ENCODE results near the gene ICAM2.

DNA sequence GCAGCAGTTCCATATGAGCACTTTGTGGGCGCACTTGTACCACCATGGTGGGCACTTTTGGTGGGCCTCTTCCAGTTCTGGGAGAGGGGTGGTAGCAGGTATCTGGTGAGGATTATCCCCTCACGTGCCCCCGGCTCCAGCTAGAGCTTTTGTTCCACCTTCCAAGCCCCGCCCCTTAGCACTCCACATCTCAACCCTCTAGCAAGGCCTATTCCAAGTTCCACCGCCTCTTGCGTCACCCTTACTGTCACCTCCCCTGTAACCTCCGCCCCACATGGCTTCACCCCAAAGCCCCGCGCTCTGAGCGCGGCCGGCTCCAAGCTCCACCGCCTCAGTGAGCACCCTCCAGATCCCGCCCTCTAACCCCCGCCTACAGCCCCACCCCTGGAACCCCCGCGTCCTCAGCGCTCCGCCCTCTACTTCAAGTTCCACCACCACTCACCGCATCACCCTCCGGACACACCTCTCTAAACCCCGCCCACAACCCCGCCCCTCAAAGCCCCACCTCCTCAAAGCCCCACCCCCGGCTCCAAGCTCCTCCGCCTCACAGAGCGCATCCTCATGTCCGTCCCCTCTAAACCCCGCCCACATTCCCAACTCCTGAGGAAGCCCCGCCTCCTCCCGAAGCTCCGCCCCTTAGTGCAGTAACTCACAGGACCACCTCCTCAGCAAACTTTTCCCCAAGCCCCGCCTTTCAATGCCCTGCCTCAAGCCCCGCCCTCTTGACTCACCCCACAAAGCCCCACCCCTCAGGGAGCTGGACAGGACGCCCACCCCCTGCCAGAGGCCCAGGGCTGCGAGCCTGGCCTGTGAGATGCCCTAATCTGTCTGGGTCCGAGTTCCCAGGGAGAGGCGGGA, 58.8 kb downstream of the ICAM2 start:
- TF ChIP-seq EP300 (IDR thresholded peaks at IDR 0.05) (no peak), POLR2AphosphoS5 (IDR thresholded peaks at IDR 0.05) (no peak), POLR2A (IDR thresholded peaks at IDR 0.05) (no peak)
- TF ChIP-seq, protein P1, sequence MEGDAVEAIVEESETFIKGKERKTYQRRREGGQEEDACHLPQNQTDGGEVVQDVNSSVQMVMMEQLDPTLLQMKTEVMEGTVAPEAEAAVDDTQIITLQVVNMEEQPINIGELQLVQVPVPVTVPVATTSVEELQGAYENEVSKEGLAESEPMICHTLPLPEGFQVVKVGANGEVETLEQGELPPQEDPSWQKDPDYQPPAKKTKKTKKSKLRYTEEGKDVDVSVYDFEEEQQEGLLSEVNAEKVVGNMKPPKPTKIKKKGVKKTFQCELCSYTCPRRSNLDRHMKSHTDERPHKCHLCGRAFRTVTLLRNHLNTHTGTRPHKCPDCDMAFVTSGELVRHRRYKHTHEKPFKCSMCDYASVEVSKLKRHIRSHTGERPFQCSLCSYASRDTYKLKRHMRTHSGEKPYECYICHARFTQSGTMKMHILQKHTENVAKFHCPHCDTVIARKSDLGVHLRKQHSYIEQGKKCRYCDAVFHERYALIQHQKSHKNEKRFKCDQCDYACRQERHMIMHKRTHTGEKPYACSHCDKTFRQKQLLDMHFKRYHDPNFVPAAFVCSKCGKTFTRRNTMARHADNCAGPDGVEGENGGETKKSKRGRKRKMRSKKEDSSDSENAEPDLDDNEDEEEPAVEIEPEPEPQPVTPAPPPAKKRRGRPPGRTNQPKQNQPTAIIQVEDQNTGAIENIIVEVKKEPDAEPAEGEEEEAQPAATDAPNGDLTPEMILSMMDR (IDR thresholded peaks at IDR 0.05): no peak

All from sigmoid colon (tissue), 4 donors.